Measurements from ENCODE around the gene CEACAM16.

Gene CEACAM16

GRCh38 chr19:44747739-44748425 lies 48.9 kb downstream of the CEACAM16 start:
- peak; percentile 55 for DNase-seq

GRCh38 chr19:44748426-44749254 lies 49.7 kb downstream of the CEACAM16 start, which contains the start of gene BCL3:
TSS of gene BCL3 (plus strand) at chr19:44748708. CDS start at chr19:44748791, 83 bp downstream.
- DNase-seq: peak; percentile 32

GRCh38 chr19:44749292-44749691 lies 50.3 kb downstream of the CEACAM16 start:
- no peak for DNase-seq

DNA sequence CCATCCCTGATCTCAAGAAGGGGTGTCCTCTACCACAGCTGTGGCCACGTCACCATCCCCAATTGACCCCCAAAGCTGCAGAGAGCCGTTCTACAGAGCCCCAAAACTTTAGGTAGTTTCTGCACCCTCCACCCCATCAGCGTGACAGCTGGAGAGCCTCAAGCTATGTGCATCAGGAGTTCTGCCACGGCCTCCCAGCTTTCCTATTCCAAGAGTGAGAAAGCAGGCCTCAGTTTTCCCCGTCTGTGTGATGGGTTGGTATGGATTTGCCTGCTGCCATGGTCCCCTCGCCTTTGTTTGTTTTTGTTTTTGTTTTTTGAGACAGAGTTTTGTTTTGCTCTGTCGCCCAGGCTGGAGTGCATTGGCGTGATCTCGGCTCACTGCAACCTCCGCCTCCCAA lies 51.0 kb downstream of the CEACAM16 start:
- DNase-seq: no peak

DNA sequence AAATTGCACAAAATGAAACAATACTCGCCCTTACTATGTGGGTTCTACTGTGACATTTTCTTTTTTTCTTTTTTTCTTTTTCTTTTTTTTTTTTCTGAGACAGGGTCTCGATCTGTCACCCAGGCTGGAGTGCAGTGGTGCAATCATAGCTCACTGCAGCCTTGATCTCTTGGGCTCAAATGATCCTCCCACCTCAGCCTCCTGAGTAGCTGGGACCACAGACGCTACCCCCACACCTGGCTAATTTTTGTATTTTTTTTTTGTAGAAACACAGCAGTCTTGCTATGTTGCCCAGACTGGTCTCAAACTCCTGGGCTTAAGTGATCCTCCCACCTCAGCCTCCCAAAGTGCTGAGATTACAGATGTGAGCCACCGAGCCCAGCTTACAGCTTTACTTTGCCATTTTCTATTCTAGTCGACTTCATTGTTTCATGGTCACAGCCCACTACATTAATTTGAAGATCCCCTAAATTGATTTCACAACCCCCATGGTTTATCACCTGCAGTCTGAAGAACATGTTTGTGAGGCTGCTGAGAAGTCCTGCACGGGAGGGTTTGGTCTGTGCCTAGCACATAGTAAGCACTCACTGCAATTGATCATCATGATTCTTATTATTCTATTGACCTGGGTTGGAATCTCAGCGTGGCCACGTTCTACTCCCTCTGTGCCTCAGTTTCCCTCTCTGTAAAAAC lies 53.3 kb downstream of the CEACAM16 start:
- no peak for DNase-seq

DNA sequence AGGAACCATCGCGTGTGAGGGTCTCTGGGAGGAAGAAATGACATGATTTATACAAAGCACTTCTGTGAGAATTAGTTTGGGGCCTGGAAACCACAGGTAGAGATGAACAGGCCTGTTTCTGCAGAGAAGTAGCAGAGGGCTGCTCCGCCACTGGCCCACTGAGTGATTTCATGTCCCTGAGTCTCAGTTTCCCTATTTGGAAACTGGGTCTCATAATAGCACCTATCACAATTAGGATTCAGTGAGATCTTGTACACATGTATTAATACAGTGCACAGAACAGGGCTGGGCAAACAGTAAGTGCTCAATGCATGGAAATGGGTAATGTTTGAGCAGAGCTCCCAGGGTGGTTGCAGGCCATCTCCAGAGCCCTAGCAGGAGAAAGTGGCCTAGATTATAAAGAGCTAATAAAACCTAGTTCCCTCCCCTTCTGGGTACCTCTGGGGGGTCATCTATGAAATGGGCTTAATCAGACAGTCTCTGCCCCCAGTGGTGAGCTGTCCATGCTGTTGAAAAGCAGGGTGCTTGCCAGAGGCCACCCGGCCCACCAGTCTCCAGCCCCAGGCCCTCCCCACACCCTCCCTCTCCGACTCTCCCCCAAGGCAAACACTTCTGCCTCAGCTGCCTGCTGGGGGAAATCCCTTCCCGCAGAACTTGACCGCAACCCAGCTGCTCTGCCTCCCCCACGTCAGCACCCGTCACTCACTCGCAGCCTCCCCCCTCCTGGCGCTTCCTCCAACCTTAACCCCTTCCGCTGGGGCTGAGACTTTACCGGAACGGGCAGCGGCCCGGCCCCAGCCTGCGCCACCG lies 54.1 kb downstream of the CEACAM16 start:
- peak; percentile 86 for DNase-seq

DNA sequence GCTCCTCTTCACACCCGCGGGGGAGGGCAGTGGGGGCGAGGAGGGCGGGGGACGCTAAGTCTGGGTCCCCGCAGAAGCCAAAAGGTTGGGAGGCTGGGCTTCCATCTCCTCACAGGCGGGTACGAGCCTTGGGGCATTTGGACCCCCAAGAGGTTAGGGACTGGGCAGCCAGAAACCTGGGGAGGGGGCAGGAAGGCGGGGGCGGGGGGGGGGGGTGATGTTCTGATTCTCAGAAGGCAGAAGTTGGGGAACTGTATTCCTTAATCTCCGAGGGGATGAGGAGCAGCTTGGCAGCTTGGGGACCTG lies 54.6 kb downstream of the CEACAM16 start:
- DNase-seq: no peak

GRCh38 chr19:44753932-44754749 lies 55.2 kb downstream of the CEACAM16 start:
- peak; percentile 84 for DNase-seq

- no peak for DNase-seq
These were observed 55.8 kb downstream of the CEACAM16 start for GRCh38 chr19:44754750-44755080.

DNA sequence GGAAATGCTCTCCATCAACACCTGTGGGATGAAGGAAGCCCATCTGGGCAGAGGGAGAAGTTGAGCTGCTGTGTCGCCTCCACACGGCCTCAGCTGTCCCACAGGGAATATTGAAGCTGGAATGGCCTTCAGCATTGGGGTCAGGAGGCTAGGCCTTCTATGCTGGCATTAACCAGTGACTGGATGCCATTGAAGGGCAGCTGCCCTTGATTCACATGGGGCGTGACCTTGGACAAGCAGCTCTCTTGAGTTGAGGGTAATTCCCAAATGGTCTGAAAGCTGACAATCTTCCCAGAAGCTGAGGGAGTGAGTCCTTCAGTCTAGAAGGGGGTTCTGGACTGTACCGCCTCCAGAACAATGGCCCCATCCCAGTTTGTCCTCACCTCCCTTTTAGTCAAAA lies 56.3 kb downstream of the CEACAM16 start:
- DNase-seq: no peak

GRCh38 chr19:44756089-44756562 lies 57.2 kb downstream of the CEACAM16 start:
- no peak for DNase-seq

DNA sequence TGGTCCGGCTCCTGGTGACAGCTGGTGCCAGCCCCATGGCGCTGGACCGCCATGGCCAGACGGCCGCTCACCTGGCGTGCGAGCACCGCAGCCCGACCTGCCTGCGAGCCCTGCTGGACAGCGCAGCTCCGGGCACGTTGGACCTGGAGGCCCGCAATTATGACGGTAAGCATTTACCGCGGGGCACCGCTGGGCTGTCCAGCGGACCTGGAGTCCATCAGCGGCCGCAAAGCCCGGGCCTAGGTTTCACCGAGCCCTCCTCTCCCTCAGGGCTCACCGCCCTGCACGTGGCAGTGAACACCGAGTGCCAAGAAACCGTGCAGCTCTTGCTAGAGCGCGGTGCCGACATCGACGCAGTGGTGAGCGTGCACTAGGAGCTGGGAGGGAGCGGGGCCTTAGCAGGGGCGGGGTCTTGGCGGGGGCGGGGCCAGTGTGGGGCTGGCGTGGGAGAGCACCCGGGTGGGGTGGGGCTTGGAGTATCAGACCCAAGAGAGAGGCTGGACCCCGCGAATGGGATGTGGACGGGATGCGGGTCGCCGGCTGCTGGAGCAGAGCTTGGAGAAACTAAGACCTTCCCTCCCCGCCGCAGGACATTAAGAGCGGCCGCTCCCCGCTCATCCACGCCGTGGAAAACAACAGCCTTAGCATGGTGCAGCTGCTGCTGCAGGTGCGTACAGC lies 58.2 kb downstream of the CEACAM16 start:
- DNase-seq: peak; percentile 77

GRCh38 chr19:44757735-44758505 lies 59.0 kb downstream of the CEACAM16 start:
- peak; percentile 61 for DNase-seq

DNA sequence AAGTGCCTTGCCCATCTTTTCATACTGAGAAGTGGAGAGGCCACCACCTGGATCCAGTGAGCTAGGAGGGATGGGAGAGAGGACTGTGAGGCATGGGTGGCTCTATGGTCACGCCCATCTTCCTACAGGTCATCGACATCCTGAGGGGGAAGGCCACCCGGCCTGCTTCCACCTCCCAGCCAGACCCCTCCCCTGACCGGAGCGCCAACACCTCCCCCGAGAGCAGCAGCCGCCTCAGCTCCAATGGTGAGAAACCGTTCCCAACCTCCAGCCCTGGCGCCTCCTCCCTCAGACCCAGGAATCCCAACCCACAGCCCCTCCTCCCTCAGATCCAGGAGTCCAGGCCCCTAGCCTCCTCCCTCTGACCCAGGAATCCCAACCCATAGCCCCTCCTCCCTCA lies 59.6 kb downstream of the CEACAM16 start:
- peak; percentile 34 for DNase-seq

DNA sequence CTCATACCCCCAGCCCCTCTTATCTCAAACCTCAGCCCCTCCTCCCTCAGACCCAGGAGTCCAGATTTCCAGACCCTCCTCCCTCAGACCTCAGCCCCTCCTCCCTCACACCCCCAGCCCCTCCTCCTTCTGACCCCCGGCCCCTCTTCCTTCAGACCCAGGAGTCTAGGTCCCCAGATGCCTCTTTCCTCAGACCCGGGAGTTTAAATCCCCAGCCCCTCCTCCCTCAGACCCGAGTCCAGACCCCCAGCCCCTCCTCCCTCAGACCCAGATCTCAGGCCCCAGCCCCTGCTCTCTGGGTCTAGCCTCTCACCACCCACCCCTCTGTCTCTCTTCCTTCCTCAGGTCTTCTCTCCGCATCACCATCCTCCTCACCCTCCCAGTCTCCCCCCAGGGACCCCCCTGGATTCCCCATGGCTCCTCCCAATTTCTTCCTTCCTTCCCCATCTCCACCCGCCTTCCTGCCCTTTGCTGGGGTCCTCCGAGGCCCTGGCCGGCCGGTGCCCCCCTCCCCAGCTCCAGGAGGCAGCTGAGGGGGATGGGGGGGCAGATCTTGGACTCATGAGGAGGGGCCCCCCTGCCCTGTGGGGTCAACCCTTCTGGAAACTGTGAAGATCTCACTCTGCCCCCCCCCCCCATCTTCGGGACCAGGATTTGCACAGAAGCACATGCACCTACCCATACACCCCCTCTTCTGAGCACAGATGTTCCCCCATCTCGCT lies 60.3 kb downstream of the CEACAM16 start:
- no peak for DNase-seq
